OCI-LY3 (cell line): ENCODE data around the gene DOCK8.

Experiments used
- H2AFZ ChIP-seq: fragments of 200-600, 300-600 bp; shearing (Covaris generic); 2 replicates; pipeline ENCODE4 v1.6.0; 2014; ENCODE audit warnings: antibody characterized with exemption, low read depth, low read length
- H3K27ac ChIP-seq: fragments of 200-600, 300-600 bp; sonication (generic); 2 replicates; pipeline ENCODE4 v1.5.1; 2014; ENCODE audit warnings: mild to moderate bottlenecking, low read length, moderate library complexity, mixed read lengths
- H3K27me3 ChIP-seq: fragments of 200-600, 300-600 bp; sonication (generic); 2 replicates; pipeline ENCODE4 v1.6.1; 2014; ENCODE audit warnings: low read depth, low read length, mixed read lengths
- H3K36me3 ChIP-seq: fragments of 200-600, 300-600 bp; sonication (generic); replicated peaks from 2 replicates; pipeline ENCODE3; 2014; ENCODE audit warnings: low read depth, low read length, mixed read lengths
- H3K4me1 ChIP-seq: fragments of 300-600, 200-600 bp; sonication (generic); 2 replicates; pipeline ENCODE4 v1.6.1; 2014; ENCODE audit warnings: low read length, mixed read lengths
- H3K4me2 ChIP-seq: fragments of 200-600, 300-600 bp; sonication (generic); 2 replicates; pipeline ENCODE4 v1.6.1; 2014; ENCODE audit warnings: low read length, mixed read lengths
- H3K4me3 ChIP-seq: fragments of 300-600, 200-600 bp; sonication (generic); 2 replicates; pipeline ENCODE4 v1.5.1; 2014; ENCODE audit warnings: antibody characterized with exemption, mild to moderate bottlenecking, low read length, moderate library complexity
- H3K79me2 ChIP-seq: fragments of 300-600, 200-600 bp; shearing (Covaris generic); 2 replicates; pipeline ENCODE4 v1.6.1; 2014; ENCODE audit warnings: mild to moderate bottlenecking, low read length, mixed read lengths
- H3K9ac ChIP-seq: fragments of 300-600, 200-600 bp; shearing (Covaris generic); 2 replicates; pipeline ENCODE4 v1.6.0; 2014; ENCODE audit warnings: mild to moderate bottlenecking, low read length, moderate library complexity
- H3K9me3 ChIP-seq: fragments of 200-600, 300-600 bp; shearing (Covaris generic); 2 replicates; pipeline ENCODE4 v1.6.1; 2014; ENCODE audit warnings: low read length, mixed read lengths; ENCODE audit not compliant: insufficient read depth
- H4K20me1 ChIP-seq: fragments of 200-600, 300-600 bp; sonication (generic); 2 replicates; pipeline ENCODE4 v1.6.1; 2016; ENCODE audit warnings: low read length, mixed read lengths; ENCODE audit not compliant: insufficient read depth
- EZH2phosphoT487 ChIP-seq: fragments of 200-600 bp; shearing (Covaris generic); IDR thresholded peaks from 2 replicates; pipeline ENCODE4 v1.6.1; 2018; ENCODE audit warnings: antibody characterized with exemption, mixed run types, low read depth
- TF ChIP-seq, protein P1 (sequence below): fragments of 200-600, 300-600 bp; sonication (generic); IDR thresholded peaks from 2 replicates; pipeline ENCODE4 v1.5.1; 2014; ENCODE audit warnings: antibody characterized with exemption, low read length, low read depth

DOCK8 gene

DNA sequence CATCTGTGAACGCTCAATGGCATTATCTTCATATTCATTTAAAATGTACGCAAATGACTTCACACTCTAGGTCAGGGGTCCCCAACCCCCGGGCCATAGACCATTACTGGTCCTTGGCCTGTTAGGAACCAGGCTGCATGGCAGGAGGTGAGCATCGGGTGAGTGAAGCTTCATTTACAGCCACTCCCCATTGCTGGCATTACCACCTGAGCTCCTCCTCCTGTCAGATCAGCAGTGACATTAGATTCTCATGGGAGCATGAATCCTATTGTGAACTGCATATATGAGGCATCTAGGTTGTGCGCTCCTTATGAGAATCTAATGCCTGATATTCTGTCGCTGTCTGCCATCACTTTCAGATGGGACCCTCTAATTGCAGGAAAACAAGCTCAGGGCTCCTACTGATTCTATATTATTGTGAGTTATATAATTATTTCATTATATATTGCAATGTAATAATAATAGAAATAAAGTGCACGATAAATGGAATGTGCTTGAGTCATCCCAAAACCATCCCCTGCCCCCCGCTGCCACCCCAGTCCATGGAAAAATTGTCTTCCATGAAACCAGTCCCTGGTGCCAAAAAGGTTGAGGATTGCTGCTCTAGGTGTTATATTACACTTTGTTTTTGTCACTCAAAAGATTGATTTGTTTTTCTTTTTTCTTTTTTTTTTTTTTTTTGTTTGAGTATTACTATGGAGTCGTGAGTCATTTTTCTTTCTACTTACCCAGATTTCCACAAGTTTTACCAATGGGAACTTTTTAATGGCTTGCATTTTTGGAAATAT, 127.2 kb downstream of the DOCK8 start:
- Histone ChIP-seq H3K36me3 (peaks cover 25% of the 10 kb centered on the region), H3K4me3 (no peak overlapping the region), H3K79me2 (no peaks in the 10 kb centered on the region), H3K9me3 (no peaks in the 10 kb centered on the region), H3K4me2 (no peak overlapping the region), H4K20me1 (no peaks in the 10 kb centered on the region), H3K27ac (no peak overlapping the region), H3K9ac (no peak overlapping the region), H3K27me3 (no peaks in the 10 kb centered on the region), H2AFZ (no peak overlapping the region), H3K4me1 (no peaks in the 10 kb centered on the region)
- TF ChIP-seq EZH2phosphoT487, result no peak
- TF ChIP-seq, protein P1, sequence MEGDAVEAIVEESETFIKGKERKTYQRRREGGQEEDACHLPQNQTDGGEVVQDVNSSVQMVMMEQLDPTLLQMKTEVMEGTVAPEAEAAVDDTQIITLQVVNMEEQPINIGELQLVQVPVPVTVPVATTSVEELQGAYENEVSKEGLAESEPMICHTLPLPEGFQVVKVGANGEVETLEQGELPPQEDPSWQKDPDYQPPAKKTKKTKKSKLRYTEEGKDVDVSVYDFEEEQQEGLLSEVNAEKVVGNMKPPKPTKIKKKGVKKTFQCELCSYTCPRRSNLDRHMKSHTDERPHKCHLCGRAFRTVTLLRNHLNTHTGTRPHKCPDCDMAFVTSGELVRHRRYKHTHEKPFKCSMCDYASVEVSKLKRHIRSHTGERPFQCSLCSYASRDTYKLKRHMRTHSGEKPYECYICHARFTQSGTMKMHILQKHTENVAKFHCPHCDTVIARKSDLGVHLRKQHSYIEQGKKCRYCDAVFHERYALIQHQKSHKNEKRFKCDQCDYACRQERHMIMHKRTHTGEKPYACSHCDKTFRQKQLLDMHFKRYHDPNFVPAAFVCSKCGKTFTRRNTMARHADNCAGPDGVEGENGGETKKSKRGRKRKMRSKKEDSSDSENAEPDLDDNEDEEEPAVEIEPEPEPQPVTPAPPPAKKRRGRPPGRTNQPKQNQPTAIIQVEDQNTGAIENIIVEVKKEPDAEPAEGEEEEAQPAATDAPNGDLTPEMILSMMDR, result no peak

DNA sequence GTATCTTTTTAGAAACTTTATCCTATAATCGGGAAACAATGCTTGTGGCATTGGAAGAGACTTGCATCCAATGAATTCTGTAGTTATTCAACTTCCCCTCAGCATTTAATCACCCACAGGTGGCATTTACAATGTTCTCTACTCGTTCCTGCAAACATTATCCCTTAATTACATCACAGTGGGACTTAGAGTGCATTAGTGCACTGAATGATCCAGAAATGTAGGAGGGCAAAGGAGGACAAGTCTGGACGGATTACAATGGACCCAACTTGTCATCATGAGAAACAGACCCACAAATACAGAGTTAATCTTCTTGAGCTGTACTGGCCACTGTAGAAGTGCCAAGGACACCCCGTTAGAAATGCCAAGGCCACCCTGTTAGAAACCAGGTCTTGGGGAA, 129.1 kb downstream of the DOCK8 start:
- H3K9ac ChIP-seq, result no peak overlapping the region
- H3K9me3 ChIP-seq, result no peaks in the 10 kb centered on the region
- no peaks in the 10 kb centered on the region for H3K27me3 ChIP-seq
- H3K79me2 ChIP-seq, result no peaks in the 10 kb centered on the region
- TF ChIP-seq EZH2phosphoT487, result no peak
- TF ChIP-seq, protein P1, result no peak
- H3K4me3 ChIP-seq, result no peak overlapping the region
- H2AFZ ChIP-seq, result no peak overlapping the region
- H3K27ac ChIP-seq, result no peak overlapping the region
- H3K4me1 ChIP-seq, result no peaks in the 10 kb centered on the region
- H3K36me3 ChIP-seq, result peaks cover 14% of the 10 kb centered on the region
- H4K20me1 ChIP-seq, result no peaks in the 10 kb centered on the region
- no peak overlapping the region for H3K4me2 ChIP-seq

DNA sequence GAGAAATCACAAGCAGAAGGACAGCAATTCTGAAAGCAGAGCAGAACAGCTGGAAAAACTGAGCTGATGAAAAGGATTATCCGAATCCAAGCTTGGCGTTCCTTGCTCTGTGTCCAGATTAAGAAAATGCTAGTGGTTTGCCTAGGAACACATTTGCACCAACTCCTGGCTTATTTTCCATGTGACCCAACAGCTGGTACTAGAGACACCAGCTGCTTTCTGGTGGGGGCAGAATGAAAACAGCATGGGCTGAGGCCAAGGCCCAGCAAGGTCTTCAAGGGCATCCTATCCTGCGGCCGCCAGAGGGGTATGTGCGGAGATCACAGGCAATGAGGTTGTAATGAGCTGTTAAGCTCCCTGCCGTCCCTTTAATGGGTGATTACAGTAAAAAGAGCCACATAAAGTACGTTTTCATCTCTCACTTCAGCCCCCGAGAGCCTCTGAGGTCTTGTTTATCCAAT, 131.5 kb downstream of the DOCK8 start:
- Histone ChIP-seq H4K20me1 (no peaks in the 10 kb centered on the region), H3K9ac (no peak overlapping the region), H3K27ac (no peak overlapping the region), H3K4me1 (no peaks in the 10 kb centered on the region), H3K9me3 (no peaks in the 10 kb centered on the region), H3K36me3 (peaks cover 13% of the 10 kb centered on the region), H3K27me3 (no peaks in the 10 kb centered on the region), H3K4me2 (no peak overlapping the region), H3K79me2 (no peaks in the 10 kb centered on the region), H2AFZ (no peak overlapping the region), H3K4me3 (no peak overlapping the region)
- TF ChIP-seq, protein P1, result no peak
- TF ChIP-seq EZH2phosphoT487, result no peak

DNA sequence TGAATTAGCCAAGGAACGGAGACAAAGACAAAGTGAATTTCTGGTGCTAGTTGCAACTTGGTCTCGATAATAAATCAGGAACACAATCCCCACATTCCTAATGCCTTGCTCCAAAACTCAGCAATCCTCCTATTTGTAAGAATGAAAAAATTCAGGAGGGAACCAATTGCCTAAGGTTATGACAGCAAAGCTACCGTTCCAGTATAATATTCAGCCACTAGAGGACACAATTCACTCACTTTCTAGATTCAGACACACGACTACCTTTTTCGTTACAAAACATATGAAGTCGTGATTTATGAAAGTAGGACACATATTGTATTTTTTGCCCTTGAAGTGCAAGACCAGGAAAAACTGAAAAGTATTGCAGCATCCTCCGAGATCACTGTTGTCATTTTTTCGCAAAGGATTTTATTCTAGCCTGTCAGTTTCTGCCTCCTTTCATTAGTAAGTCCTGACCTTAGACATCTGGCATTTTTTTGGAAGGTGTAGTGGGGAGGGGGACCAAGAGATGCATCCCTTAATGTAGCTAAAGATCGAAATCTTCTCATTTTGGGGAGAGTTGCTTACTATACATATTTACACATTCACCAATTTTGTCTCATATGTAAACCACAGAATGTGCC, 133.1 kb downstream of the DOCK8 start:
- H3K27me3 ChIP-seq, result no peaks in the 10 kb centered on the region
- H3K9ac ChIP-seq, result no peak overlapping the region
- peaks cover 10% of the 10 kb centered on the region for H3K36me3 ChIP-seq
- H3K4me1 ChIP-seq, result no peaks in the 10 kb centered on the region
- H3K79me2 ChIP-seq, result no peaks in the 10 kb centered on the region
- H3K4me3 ChIP-seq, result no peak overlapping the region
- no peak overlapping the region for H3K4me2 ChIP-seq
- H3K27ac ChIP-seq, result no peak overlapping the region
- no peaks in the 10 kb centered on the region for H3K9me3 ChIP-seq
- no peaks in the 10 kb centered on the region for H4K20me1 ChIP-seq
- no peak for TF ChIP-seq EZH2phosphoT487
- TF ChIP-seq, protein P1, result peak; percentile 54
- H2AFZ ChIP-seq, result no peak overlapping the region
